HepG2 (cell line): ENCODE results near the gene CNTN4. TPM values are rescaled to one million over a fixed set of nuclear protein-coding genes. Genes with fewer than 3 reads are reported as not detected.
A peak's percentile ranks its signal among the peaks of the same experiment; 100 is the strongest.

ENCODE experiments used
- ATAC-seq: fragments of 200-7000 bp; cut with Tn5 transposase; 3 replicates; pipeline ENCODE4 v1.9.1; 2020; ENCODE audit warnings: mild to moderate bottlenecking, moderate library complexity
- BruUV-seq: library from RNA; stranded (reverse); fragments of 400-500 nt; replicated peaks from 2 replicates; lab custom pipeline; 2021; lab: Mats Ljungman, UMichigan
- CTCF ChIA-PET: fragments of 300-600 bp; formaldehyde crosslinking; extraction: SDS; loops from one replicate; lab custom pipeline; 2021; ENCODE audit warnings: low total read pairs, inconsistent platforms, low intra/inter-chr PET ratio; lab: Yijun Ruan, JAX
- POLR2A ChIA-PET: fragments of 350-600 bp; sonication (Branson Sonifier 250); formaldehyde crosslinking; loops from one replicate; lab custom pipeline; 2020; ENCODE audit warnings: antibody characterized with exemption, inconsistent platforms; lab: Yijun Ruan, JAX
- DNase-seq: peaks from one replicate; pipeline ENCODE4 v3.0.0-alpha.2; 2015; ENCODE audit warnings: low spot score
- FAIRE-seq: peaks from 3 replicates; lab custom pipeline; 2011; peaks lifted over from hg19 to GRCh38; lab: Jason Lieb, UNC
- H2AFZ ChIP-seq: one replicate; pipeline ENCODE4 v1.6.1; 2011; ENCODE audit warnings: low read length, inconsistent platforms
- H3K27ac ChIP-seq: fragments of 300-600 bp; 3 replicates; pipeline ENCODE4 v1.8.0; 2011; ENCODE audit warnings: mixed run types, mild to moderate bottlenecking, mixed read lengths, low read length, inconsistent platforms; ENCODE audit not compliant: insufficient read depth; ENCODE audit errors: extremely low read length
- H3K27me3 ChIP-seq, 2 experiments: fragments of 200-600 bp in 1 of 2; 2 replicates in 1 of 2; 3 replicates in 1 of 2; pipeline versions ENCODE4 v1.6.0 to v1.8.0; 2011; ENCODE audit warnings: low read length in 2 of 2, mild to moderate bottlenecking in 2 of 2, moderate library complexity in 2 of 2, inconsistent platforms in 1 of 2; ENCODE audit not compliant: insufficient read depth in 2 of 2, control insufficient read depth in 1 of 2
- H3K36me3 ChIP-seq, 2 experiments: fragments of 200-600 bp in 1 of 2; replicated peaks in 1 of 2; 2 replicates in 1 of 2; 3 replicates in 1 of 2; pipeline versions ENCODE4 v1.5.1 to v1.8.0; 2011; ENCODE audit warnings: low read length in 2 of 2, inconsistent platforms in 1 of 2; ENCODE audit not compliant: insufficient read depth in 2 of 2, control insufficient read depth in 1 of 2
- H3K4me1 ChIP-seq: 2 replicates; pipeline ENCODE4 v1.5.1; 2012; ENCODE audit warnings: low read length, inconsistent platforms; ENCODE audit not compliant: insufficient read depth
- H3K4me2 ChIP-seq: 2 replicates; pipeline ENCODE4 v1.6.0; 2011; ENCODE audit warnings: low read depth, low read length, inconsistent platforms
- H3K4me3 ChIP-seq, 3 experiments: fragments of 200-600 bp in 1 of 3; sonication (generic), shearing (Covaris generic) in 1 of 3; replicated peaks in 1 of 3; 2 replicates each; pipeline ENCODE4 v1.5.1; 2011 to 2016; ENCODE audit warnings: low read length in 3 of 3, inconsistent platforms in 2 of 3, low read depth in 2 of 3, mild to moderate bottlenecking in 2 of 3, control low read depth in 1 of 3, mixed read lengths in 1 of 3; ENCODE audit not compliant: insufficient read depth in 1 of 3
- H3K79me2 ChIP-seq: one replicate; pipeline ENCODE4 v1.6.1; 2011; ENCODE audit warnings: low read length, inconsistent platforms; ENCODE audit not compliant: insufficient read depth
- H3K9ac ChIP-seq: 2 replicates; pipeline ENCODE4 v1.6.0; 2011; ENCODE audit warnings: mild to moderate bottlenecking, low read depth, low read length, inconsistent platforms; ENCODE audit not compliant: insufficient read depth
- H3K9me3 ChIP-seq: 2 replicates; pipeline ENCODE4 v1.5.1; 2012; ENCODE audit warnings: mild to moderate bottlenecking, low read length
- H4K20me1 ChIP-seq: 2 replicates; pipeline ENCODE4 v1.6.0; 2011; ENCODE audit warnings: inconsistent platforms, mild to moderate bottlenecking, low read length, moderate library complexity; ENCODE audit not compliant: insufficient read depth
- ATF1 ChIP-seq: IDR thresholded peaks from 2 replicates; pipeline ENCODE4 v1.6.1; 2016; ENCODE audit warnings: mild to moderate bottlenecking, control low read depth
- CEBPB ChIP-seq: IDR thresholded peaks from 2 replicates; pipeline ENCODE4 v1.6.1; 2011; ENCODE audit warnings: low read depth, low read length, improper control_type of control experiment, borderline replicate concordance
- FOXO4 ChIP-seq: sonication (generic); formaldehyde crosslinking; conservative IDR thresholded peaks from 2 replicates; pipeline ENCODE4 v1.8.1; 2023; ENCODE audit warnings: missing genetic modification reagents
- RCOR2 ChIP-seq: IDR thresholded peaks from 2 replicates; pipeline ENCODE4 v1.6.1; 2016; ENCODE audit warnings: missing biosample characterization, missing genetic modification reagents
- SUZ12 ChIP-seq: fragments of 150-350 bp; IDR thresholded peaks from 2 replicates; pipeline ENCODE4 v1.6.1; 2014; ENCODE audit warnings: low read depth, low read length
- ZNF232 ChIP-seq: sonication (generic); formaldehyde crosslinking; IDR thresholded peaks from 2 replicates; pipeline ENCODE4 v1.4.0; 2020; ENCODE audit warnings: missing genetic modification reagents, borderline replicate concordance
- ZNF891 ChIP-seq: sonication (generic); formaldehyde crosslinking; IDR thresholded peaks from 2 replicates; pipeline ENCODE4 v1.5.0; 2020; ENCODE audit warnings: mild to moderate bottlenecking, missing genetic modification reagents
- WGBS: methylation state at CpG from one replicate; pipeline ENCODE4 v1.1.6; 2017; ENCODE audit warnings: low lambda C conversion rate; 5-methylcytosine and 5-hydroxymethylcytosine counted together
- in situ Hi-C: cut with HindIII; loops from 2 replicates; pipeline ENCODE4 v1.10.0; 2017; ENCODE audit warnings: low pct_unique_long_range_greater_than_20kb; ENCODE audit not compliant: extremely low pct_ligation_motif_present
- intact Hi-C: fragments of 100-400 bp; cut with micrococcal nuclease; formaldehyde crosslinking; loops from one replicate; pipeline ENCODE4 v1.10.0; 2022; ENCODE audit not compliant: unreplicated experiment
- polyA plus RNA-seq, 8 experiments: library from polyadenylated mRNA; depleted of rRNA in 3 of 8; stranded (reverse) in 7 of 8; unstranded in 1 of 8; fragments of >200 nt; fragmentation: Illumina TruSeq in 4 of 8; extraction: Trizol in 4 of 8; gene quantifications; 2 replicates each; pipeline versions ENCODE4 v1.2.1 to v1.2.3, GENCODE V29; 2011 to 2016; ENCODE audit warnings: low read depth in 4 of 8, missing spikeins in 1 of 8, mixed read lengths in 1 of 8; ENCODE audit not compliant: insufficient read depth in 1 of 8
- total RNA-seq, 5 experiments: library from RNA; depleted of rRNA; stranded (reverse); fragments of >200 nt; fragmentation: Illumina TruSeq; extraction: Trizol; gene quantifications; 2 replicates each; pipeline ENCODE4 v1.2.3, GENCODE V29; 2016; ENCODE audit warnings: low read depth in 1 of 5

CNTN4 gene
- total and polyA plus RNA-seq, 2 of the 13 experiments (the other 11 are each of a cell fraction or from before 2014, with no cell fraction given): 0.01 to 0.13 TPM

GRCh38 chr3:3059645-3060044, 961.0 kb downstream of the CNTN4 start (continued):
- no peak for TF ChIP-seq FOXO4 (CRISPR knock-in tag)
- TF ChIP-seq ATF1 (CRISPR knock-in tag): no peak
- TF ChIP-seq ZNF232 (CRISPR knock-in tag): no peak
- TF ChIP-seq SUZ12: no peak
- no peak for TF ChIP-seq ZNF891 (CRISPR knock-in tag)

GRCh38 chr3:3064297-3064696, 965.6 kb downstream of the CNTN4 start:
- no TSS peak for BruUV-seq
- H3K27ac ChIP-seq: no peak overlapping the region
- 15% methylated on average over 4 of the region's 4 CpGs for WGBS
- no peaks in the 10 kb centered on the region for H4K20me1 ChIP-seq
- H3K4me1 ChIP-seq: no peaks in the 10 kb centered on the region
- ChIA-PET POLR2A (no interaction called here), CTCF (no interaction called here)
- ATAC-seq (no peak), DNase-seq (no peak), FAIRE-seq (no peak)
- no peak overlapping the region for H2AFZ ChIP-seq
- intact Hi-C loops (no loop called here), in situ Hi-C loops (no loop called here)
- no peaks in the 10 kb centered on the region for H3K36me3 ChIP-seq
- no peaks in the 10 kb centered on the region for H3K79me2 ChIP-seq
- no peaks in the 10 kb centered on the region for H3K9me3 ChIP-seq
- peaks cover 0 to 21% of the 10 kb centered on the region in 2 experiments; a peak in 2 of 5 replicates for H3K27me3 ChIP-seq
- H3K4me3 ChIP-seq: no peak overlapping the region
- no peak overlapping the region for H3K4me2 ChIP-seq
- TF ChIP-seq RCOR2 (CRISPR knock-in tag) (no peak), CEBPB (0 out of 2 replicates have a peak, but pooled peaks have one; percentile 13)
- no peak overlapping the region for H3K9ac ChIP-seq
